GM23338 (cell line): ENCODE results near the gene AIG1.
"Not testable (repeated sequence)": the region's sequence is repeated elsewhere in the genome, so short reads cannot be mapped to it uniquely, and the experiment has no call there.

Source experiments
- CREB1 ChIP-seq: fragments of 250-450 bp; sonication (Bioruptor Pico); IDR thresholded peaks from 2 replicates; pipeline ENCODE4 v1.5.0; 2020; ENCODE audit warnings: low read depth, mild to moderate bottlenecking, moderate library complexity
- EZH2 ChIP-seq: fragments of 200-600 bp; sonication (generic); IDR thresholded peaks from one replicate; pipeline ENCODE4 v1.8.0; 2017; ENCODE audit warnings: antibody characterized with exemption, mild to moderate bottlenecking, low read depth; ENCODE audit not compliant: unreplicated experiment
- EZH2phosphoT487 ChIP-seq: fragments of 200-600 bp; sonication (generic); IDR thresholded peaks from one replicate; pipeline ENCODE4 v1.8.1; 2018; ENCODE audit warnings: antibody characterized with exemption; ENCODE audit not compliant: unreplicated experiment
- JUNB ChIP-seq: IDR thresholded peaks from one replicate; pipeline ENCODE4 v1.6.1; 2016; ENCODE audit warnings: antibody characterized with exemption; ENCODE audit not compliant: unreplicated experiment
- NANOG ChIP-seq: IDR thresholded peaks from 2 replicates; pipeline ENCODE4 v1.6.1; 2016; ENCODE audit warnings: antibody characterized with exemption, borderline replicate concordance
- POLR2AphosphoS5 ChIP-seq: IDR thresholded peaks from 2 replicates; pipeline ENCODE4 v1.6.1; 2016; ENCODE audit warnings: antibody characterized with exemption, low read depth
- REST ChIP-seq: IDR thresholded peaks from one replicate; pipeline ENCODE4 v1.6.1; 2018; ENCODE audit warnings: antibody characterized with exemption; ENCODE audit not compliant: unreplicated experiment
- ZNF331 ChIP-seq: fragments of 250-450 bp; sonication (Bioruptor Pico); IDR thresholded peaks from 2 replicates; pipeline ENCODE4 v1.5.0; 2020; ENCODE audit warnings: low read depth, mild to moderate bottlenecking, moderate library complexity
- TF ChIP-seq, protein P1 (sequence below), 2 experiments: fragments of 200-600 bp in 1 of 2; sonication (generic) in 1 of 2; conservative IDR thresholded peaks; 2 replicates each; pipeline versions ENCODE4 v1.5.1 to v1.6.1; 2016 to 2017; ENCODE audit warnings: antibody characterized with exemption in 2 of 2, low read depth in 2 of 2, mild to moderate bottlenecking in 2 of 2, moderate library complexity in 1 of 2
- TF ChIP-seq, protein P2 (sequence below): IDR thresholded peaks from 2 replicates; pipeline ENCODE4 v1.6.1; 2016; ENCODE audit warnings: antibody characterized with exemption

- TF ChIP-seq, protein P1, sequence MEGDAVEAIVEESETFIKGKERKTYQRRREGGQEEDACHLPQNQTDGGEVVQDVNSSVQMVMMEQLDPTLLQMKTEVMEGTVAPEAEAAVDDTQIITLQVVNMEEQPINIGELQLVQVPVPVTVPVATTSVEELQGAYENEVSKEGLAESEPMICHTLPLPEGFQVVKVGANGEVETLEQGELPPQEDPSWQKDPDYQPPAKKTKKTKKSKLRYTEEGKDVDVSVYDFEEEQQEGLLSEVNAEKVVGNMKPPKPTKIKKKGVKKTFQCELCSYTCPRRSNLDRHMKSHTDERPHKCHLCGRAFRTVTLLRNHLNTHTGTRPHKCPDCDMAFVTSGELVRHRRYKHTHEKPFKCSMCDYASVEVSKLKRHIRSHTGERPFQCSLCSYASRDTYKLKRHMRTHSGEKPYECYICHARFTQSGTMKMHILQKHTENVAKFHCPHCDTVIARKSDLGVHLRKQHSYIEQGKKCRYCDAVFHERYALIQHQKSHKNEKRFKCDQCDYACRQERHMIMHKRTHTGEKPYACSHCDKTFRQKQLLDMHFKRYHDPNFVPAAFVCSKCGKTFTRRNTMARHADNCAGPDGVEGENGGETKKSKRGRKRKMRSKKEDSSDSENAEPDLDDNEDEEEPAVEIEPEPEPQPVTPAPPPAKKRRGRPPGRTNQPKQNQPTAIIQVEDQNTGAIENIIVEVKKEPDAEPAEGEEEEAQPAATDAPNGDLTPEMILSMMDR (conservative IDR thresholded peaks at IDR 0.05; ENCODE audit: low read depth in 2 of 2): not testable (repeated sequence)
- not testable (repeated sequence) for TF ChIP-seq POLR2AphosphoS5; REST; JUNB; EZH2; CREB1 (CRISPR knock-in tag); EZH2phosphoT487; NANOG; ZNF331
- TF ChIP-seq, protein P2, sequence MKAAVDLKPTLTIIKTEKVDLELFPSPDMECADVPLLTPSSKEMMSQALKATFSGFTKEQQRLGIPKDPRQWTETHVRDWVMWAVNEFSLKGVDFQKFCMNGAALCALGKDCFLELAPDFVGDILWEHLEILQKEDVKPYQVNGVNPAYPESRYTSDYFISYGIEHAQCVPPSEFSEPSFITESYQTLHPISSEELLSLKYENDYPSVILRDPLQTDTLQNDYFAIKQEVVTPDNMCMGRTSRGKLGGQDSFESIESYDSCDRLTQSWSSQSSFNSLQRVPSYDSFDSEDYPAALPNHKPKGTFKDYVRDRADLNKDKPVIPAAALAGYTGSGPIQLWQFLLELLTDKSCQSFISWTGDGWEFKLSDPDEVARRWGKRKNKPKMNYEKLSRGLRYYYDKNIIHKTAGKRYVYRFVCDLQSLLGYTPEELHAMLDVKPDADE: not testable (repeated sequence)
These were observed 21.6 kb downstream of the AIG1 start for GRCh38 chr6:143082274-143082673.
